Suppressor macrophage treated with lipopolysaccharide for 1 hour (primary cell): ENCODE measurements around the gene FAM53A.

ENCODE experiments used
- DNase-seq, 3 donors: peaks; one replicate each; pipeline ENCODE4 v3.0.0-alpha.2; 2020 to 2022

FAM53A gene

DNA sequence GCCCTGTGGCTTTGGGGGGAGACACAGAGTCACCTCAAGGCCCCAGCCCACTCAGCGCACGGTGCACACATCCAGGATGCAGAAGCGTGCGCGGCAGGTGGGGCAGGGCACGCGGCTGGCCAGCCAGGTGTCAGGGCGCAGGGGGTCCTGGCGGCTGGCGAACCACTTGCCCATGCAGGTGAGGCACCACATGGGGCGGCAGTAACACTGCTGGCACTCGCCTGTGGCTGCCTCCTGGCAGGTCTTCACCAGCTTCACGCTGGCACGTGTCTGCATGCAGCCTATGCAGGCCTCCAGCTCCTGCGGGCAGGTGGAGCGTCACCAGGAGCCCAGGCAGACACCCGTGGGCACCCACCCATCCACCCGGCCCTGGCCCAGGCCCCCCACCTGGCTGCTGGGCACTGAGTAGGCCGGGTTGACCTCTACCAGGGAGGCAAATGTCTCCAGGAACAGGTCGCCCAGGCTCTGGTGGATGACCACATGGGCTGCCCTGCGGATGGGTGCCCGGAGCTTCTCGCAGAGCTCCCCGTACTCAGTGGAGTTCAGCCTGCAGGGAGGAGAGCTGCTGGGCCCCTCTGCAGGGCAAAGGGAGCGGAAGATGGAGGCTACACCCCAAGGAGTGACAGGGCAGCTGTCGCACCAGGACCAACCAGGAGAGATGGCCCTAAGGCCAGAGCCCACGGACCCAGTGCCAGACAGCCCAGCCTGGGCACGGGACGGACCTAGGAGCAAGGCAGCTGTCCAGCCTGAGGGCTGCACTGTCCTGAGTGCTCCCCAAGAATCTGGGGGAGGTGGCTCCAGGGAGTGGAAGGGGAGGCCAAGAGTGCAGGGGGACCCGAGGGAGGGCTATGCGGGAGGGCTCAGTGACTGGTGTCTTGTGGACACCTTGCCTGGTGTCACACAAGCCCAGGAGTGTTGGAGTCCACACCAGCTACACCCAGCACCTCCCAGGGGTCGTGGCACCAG is 33.3 kb upstream of the FAM53A start:
- DNase-seq: no peak

DNA sequence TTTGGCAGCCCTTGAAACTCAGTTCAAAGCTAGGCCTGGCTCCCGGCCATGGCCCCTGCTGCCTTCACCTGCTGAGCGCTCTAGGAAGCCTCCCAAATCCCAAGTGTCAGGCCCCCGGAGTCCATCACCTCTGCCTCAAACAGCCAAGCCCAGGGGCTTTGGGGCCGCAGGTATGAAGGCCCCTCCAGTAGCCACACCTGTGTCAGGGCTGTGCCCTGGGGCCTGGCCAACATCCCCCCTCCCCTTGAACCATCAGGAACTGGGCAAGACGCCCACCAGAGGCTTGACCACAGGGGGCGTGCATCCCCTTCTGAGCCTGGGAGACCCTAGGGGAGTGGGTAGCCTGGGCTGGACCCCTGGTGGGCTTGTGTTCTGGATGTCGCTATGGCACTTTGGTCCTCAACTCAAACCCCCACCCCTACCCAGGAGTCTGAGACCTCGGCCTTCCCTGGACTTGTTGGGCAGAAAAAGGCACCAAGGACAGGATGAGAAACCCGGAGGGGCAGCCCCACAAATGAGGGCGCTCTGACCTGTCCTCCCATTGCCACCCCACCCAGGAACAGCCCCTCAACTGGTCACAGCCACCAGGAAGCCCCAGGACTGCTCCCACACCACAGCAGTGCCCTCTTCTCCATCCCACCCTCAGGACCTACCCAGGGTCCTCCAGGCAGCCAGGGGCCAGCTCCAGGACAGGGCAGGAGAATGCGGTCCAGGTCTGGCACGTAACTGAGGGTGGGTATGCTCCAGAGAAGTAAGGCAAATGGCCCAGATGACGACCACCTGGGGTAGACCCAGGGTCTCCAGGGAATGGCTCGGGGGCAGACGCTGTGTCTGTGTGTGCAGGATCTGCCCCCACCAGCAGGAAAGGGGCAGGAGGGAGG is 32.2 kb upstream of the FAM53A start:
- no peak for DNase-seq

DNA sequence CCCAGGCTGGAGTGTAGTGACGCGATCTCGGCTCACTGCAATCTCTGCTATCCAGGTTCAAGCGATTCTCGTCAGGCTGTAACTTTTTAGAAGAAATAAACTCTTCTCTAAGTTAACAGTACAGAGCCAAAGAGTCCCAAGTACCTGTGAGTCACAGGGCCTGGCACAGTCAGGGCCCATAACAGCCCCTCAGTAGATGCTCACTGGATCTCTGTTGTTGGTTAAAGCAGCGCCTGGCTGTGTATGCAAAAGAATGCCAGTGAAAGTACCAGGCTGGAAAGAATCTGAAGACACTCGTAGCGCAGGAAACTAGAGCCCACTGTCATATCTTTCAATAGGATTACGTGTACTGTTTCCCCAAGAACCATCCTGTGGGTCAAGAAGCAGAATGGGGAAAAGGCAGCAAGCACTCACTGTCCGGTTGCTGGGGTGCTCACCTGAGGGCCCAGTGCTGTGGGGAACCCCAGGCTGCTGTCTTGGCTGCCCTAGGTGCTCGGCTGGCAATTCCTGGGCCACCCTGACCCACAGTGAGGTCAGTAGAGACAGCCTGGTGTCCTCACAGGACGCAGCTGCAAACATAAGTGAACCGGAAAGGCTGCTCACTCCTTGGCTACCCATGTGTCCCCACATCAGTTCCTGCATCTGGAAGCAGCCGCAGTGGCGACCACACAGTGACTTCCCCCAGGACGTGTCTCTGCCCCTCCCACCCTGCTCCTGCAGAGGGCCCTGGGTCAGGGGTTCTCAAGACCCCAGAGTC is 31.1 kb upstream of the FAM53A start:
- peak; percentile 30 to 50 (median 48) for DNase-seq

DNA sequence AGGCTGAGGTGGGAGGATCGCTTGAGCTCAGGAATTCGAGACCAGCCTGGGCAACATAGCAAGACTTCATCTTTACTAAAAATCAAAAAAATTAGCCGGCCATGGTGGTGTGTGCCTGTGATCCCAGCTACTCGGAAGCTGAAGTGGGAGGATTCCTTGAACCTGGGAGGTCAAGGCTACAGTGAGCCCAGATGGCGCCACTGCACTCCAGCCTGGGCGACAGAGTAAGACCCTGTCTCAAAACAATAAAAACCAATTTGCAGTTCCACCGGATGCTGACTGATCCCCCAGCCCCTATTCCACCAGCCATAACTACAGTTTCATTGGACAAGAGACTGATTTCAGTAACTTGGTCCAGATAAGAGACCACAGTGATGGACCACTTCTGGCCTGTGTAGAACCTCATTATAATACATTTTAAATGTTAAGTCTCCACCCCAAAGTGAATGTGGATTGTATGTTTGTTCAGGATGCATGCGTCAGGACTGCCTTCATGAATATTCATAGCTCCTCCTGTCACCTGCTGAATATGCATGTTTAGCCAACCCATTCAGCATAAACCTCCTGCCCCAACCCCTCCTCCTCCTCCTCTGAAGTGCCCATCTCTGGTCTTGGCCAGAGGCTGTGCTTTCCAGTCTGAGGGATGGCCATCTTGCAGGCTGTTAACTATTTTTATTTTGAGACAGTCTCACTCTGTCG is 30.3 kb upstream of the FAM53A start:
- peak in 2 of 3 donors; percentile 15 to 40 for DNase-seq

DNA sequence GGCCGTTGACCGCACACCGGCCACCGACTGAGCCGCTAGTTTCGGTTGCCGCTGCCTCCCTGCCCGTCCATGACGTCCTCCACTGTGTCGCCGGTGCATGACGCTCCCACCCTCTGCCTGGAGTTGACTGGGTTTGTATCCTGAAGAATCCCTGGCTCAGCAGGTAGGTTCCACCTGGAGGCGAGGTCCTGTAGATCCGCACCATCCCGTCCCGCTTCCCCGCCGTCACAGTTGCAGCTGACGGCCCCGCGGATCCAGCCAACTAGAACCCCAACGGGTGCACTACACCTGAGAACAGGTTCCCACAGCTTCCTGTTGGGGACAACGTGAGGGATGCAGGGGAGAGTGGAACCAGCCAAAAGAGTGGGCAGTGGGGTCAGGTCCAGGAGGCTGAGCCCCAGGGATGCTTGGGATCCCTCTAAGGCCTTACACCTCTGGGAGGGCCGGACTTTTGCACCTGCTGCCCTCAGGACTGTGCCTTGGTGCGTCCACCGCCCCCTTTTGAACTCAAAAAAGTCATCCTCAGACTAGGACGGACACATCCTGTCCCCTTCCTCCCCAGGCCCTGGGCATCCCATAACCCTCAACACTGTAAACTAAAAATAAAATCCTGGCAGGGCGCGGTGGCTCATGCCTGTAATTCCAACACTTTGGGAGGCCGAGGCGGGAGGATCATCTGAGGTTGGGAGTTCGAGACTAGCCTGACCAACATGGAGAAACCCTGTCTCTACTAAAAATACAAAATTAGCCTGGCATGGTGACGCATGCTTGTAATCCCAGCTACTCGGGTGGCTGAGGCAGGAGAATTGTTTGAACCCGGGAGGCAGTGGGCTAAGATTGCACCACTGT is 29.1 kb upstream of the FAM53A start:
- DNase-seq: no peak

DNA sequence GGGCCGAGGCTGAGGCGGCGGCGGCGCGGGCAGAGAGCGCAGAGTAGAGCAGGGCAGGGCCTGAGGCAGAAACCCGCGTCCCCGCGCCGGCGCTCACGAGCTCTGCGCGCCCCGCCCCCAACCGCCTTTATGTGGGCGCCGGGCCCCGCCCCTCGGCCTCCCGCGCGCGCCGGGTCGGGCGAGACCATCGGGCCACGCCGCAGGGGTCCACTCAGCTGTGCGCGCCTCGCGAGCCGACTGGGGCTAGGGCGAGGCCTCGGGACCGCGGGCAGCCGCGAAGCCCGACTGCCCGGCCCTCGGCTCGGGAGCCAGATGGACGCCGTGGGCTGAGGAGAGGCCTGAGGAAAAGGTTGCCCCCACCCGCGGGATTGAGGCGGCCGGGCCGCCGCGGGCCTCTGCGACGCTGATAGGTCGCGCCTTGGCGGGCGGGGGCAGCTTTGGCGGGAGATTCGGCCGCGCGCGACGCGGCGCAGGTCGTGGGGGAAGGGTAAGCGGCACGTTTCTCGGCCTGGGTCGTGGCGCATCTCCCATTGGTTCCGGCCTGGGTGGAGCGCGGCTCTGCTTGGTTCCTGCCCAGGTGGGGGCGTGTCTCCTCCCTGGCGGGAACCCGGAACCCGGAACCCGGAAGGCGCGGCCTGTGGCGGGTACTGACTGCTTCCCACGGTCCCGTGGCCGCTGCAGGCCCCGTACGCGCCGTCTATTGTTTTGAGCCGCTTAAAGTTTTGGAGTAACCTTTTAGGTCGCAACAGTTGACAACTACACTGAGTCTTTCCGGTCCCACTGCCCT is 28.3 kb upstream of the FAM53A start, which contains the start of gene SLBP:
Gene SLBP, minus strand, starts transcription at position 104 of the 787 bp plus-strand sequence. CDS start 131 bp downstream, outside the sequence.
- DNase-seq: peak; percentile 97 to 98 (median 98)

DNA sequence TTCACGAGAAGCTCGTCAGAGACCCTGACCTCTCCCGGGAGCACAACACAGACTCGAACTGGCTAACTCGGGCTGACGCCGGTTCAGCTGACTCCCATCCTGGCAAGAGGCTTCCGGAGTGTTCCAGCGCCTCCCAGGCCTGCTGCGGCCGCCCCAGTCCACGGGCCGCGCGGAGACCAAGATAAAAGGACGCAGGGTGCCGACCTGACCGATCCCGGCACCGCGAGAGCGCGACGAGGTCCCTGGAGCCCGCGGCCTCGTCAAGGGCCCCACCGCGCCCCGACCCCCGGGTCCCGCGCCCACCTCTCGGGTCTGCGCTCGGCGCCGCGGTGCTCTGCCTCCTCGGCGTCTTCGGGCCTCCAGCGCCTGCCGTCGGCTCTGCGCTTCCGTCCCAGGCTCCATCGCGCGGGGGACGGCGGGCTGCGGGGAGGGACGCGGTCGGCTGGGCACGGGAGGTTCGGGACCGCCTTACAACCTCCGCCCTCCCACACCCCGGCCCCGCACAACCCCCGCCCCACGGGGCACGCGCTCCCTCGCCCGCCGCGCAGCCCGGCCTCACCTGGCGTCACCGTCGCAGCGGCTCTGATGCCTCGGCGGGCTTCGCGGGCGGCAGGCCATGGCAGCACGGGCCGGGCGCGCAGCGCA is 27.6 kb upstream of the FAM53A start:
- DNase-seq: peak; percentile 58 to 76 (median 63)

DNA sequence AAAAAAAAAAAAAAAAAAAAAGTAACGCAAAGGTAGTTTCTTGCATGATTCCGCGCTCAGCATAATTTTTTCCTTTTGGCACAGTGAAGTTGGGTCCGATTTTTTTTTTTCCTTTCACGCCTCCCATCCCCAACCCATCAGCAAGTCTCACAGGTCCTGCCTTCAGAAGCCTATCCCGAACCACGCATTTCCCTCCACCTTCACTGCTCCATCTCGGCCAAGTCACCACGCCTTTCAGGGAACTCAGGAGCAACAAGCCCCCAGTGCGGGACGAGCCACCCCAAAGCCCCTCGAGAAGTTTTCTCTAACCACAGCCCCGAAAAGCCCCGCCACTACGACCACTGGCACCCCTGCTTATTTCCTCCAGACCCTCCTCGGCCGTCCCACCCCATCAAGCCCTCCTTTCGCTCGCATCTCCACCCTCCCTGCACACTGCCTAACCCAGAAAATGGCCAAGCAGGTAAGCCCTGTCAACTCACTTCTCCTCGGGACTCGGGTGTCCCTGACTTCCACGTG is 27.0 kb upstream of the FAM53A start:
- no peak for DNase-seq

DNA sequence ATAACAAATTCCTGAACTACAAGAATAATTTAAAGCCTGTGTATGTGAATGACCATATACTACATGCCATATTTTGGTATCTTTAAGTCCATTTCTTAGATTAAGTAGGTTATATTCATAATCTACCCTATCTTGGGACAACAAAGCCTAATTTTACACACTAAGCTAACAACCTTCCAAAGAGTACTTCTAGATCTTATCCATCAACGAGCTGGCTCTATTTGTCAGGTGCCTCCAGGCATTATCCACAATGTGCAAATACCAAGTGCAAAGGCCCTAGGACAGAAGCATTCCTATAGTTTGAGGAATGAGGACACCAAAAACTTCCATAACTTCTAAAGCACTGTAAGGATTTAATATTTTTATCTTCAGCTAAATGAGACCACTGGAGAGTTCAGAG is 24.5 kb upstream of the FAM53A start:
- no peak for DNase-seq

DNA sequence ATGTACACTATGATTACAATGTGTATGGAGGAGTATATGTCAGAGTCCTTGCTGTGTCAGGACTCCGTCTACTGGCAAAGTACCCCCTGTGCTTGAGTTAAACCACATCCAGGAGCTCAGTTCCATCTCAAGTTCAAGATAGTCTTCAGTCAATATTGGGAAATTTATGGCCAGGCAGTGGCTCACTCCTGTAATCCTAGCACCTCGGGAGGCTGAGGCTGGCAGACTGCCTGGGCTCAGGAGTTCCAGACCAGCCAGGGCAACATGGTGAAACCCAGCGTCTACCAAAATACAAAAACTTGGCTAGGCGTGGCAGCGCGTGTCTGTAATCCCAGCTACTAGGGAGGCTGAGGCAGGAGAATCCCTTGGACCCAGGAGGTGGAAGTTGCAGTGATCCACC is 22.2 kb upstream of the FAM53A start:
- no peak for DNase-seq

DNA sequence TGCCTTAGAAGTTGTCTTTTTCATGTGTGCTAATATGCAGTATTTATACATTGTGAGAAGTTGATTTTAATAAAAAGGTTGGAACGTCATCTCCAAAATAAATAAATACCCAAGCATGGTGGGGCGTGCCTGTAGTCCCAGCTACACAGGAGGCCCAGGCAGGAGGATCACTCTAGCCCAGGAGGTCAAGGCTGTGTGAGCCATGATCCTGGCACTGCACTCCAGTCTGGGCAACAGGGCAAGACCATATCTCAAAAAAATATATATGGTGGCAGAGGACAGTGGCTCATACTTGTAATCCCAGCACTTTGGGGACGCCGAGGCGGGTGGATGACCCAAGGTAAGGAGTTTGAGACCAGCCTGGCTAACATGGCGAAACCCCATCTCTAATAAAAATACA is 21.6 kb upstream of the FAM53A start:
- no peak for DNase-seq

DNA sequence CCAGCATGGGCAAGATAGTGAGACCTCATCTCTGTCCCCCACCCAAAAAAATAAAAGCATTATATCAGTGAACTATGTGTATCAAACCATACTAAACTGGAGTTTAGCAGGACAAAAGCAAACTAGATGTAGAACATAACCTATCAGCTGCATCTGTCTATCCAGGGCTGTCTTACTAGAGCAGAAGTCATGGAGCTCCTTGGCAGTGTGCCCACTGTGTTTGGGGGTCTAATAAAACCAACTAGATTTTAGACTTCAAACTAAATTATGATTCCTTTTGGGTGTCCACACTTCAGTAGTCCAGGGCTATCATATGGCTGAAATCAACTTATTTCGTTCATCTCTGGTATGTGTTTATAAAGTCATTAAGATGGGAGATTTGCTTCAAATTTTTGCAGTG is 19.8 kb upstream of the FAM53A start:
- no peak for DNase-seq

DNA sequence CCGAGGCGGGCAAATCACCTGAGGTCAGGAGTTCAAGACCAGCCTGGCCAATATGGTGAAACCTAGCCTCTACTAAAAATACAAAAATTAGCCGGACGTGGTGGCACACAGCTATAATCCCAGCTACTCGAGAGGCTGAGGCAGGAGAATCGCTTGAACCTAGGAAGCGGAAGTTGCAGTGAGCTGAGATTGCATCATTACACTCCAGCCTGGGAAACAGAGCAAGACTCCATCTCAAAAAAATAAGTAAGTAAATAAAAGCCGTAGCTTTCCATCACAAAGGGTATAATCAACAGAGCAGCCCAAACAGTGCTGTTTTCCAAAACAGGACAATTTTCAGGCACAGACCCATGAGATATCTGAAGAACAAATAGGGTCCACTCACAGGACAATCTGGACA is 17.6 kb upstream of the FAM53A start:
- DNase-seq: peak; percentile 36 to 50 (median 37)

DNA sequence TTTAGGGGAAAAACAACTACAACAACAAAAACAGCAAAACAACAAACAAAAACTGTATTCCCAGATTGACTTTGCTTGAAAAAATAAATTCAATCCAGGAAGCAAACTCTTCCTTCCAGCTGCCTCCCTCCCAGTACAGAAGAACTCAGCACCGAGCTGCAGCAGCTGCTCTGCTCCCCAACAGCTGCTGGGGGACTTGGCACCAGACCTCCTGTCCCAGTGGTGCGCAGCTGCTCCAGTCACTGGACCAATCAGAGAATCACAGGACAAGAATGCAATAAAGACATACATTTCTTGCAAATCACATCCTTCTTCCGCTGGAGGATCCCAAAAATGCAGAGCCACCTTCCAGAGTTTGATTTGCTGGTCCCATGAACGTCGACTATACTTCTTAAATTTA is 11.8 kb upstream of the FAM53A start:
- no peak for DNase-seq

DNA sequence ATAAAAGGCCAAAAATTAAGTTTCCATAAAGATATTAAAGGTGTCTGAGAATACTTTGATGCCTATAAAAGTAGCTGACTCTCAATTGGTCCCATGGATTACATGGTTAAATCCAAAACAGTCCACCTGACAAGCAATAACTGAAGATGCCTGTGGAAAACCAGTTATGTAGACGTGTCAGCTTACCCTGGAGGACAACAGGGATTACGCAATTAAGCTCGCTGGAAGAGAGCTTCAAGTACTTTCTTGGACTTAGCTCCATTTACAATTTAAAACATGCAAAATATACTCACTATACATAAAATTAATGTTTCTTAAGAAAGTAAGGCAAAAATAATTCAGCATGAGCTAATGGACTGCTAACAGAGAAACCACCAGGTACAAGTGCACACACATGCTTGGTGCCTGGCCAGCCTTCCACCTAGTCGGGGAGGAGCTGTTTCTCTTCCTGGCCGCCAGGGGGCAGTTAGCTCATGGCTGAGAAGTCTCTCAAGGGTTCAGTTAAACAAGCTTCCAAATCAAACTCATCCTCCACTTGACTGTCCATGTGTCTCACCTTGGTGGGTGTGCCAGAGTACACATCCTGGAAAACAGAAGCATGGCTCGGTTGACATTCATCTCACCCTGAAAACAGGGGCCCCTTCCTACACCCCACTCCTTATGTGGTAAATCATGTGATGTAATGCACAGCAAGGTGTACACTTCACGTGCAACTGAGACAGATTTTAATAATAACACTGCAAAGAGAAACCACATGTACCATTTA is 9.2 kb upstream of the FAM53A start:
- peak; percentile 83 to 92 (median 90) for DNase-seq

DNA sequence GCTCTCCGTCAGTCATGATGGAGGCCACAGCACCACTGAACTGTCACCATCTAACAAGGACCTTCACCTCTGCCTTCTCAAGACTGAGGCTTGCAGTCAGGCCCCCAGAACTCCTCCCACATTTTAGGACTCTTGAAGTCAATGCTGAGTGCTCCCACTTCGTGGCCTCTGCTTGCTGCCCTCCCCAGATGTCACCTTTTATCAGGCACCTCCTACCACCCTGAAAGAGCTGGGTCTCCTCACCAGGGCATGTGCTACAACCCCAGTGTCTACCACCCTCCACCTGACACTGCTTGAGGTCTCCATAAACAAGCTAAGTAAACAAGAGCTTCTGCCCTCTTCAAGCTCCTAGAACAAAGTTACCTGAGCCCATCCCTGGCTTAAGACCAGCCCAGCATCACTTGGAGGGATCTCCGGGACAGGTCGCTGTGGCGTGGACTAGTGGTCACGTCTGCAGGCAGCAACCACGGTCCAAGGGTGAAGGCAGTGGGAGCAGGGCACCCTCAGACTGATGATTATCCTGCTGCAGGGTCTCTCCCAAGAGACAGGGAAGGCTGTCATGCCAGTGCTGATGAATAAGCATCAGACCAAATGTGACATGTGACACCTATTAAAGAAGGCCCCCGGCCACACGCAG is 7.7 kb upstream of the FAM53A start:
- DNase-seq: no peak

DNA sequence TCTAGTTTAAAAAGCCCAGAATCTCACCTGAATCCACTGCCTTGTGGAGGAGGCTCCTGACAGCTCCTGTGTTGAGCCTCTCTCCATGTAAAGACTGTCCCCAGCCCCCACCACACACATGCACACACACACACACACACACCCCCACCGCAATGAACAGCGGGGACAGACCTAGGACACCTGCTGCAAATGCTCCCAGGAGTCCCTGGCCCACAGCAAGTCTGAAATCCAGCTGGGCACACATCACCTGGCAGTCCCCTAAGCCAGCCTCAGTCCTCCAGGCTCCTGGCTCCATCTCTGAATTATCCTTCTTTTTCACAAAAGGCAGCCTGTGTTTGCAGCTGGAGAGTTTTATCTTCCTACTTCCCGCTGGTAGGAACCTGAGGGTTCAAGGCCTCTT is 6.6 kb upstream of the FAM53A start:
- DNase-seq: no peak

DNA sequence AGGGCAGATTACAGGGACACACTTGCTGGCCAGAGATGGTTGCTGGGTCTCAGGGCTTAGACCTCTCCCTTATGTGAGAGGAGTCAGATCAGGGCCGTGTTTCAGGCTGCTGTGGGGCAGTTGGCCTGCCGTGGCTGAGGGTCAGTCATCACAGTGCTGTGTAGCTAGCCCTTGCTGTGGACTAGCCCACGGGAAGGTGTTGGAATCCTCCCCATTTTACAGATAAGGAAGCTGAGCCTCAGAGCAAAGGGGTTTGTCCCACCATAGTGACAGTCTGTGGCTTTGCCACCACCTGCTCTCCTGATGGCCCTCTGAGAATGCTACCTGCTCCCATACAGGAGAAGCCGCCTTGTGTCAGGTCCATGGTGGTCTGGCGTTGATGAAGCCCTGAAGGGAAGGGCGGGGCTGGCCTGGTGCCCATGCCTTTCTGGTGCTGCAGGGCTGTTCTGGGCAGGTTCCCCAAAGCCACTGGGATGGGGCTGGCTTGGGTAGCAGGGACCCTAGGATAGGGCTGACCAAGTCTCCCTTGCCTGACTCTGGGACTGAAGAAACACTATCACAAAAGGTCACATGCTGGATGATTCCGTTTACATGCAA is 2.4 kb upstream of the FAM53A start:
- no peak for DNase-seq
